Measurements from ENCODE around the gene PTTG1IP2.

The PTTG1IP2 gene

GRCh38 chr7:90492250-90492649, 22.8 kb downstream of the PTTG1IP2 start:
- DNase-seq (ENCODE audit: low spot score), result no peak
- TF ChIP-seq CTCF (IDR thresholded peaks at IDR 0.05; ENCODE audit: extremely low read depth, insufficient read depth, missing control alignments), result no peak
- in situ Hi-C loops (cut with MboI; ENCODE audit: low pct_unique_long_range_greater_than_20kb, low sequenced_read_pairs, unreplicated experiment), result no loop called here

GRCh38 chr7:90495241-90495640, 25.8 kb downstream of the PTTG1IP2 start:
- no peak for TF ChIP-seq CTCF (IDR thresholded peaks at IDR 0.05; ENCODE audit: extremely low read depth, insufficient read depth, missing control alignments)
- in situ Hi-C loops (cut with MboI; ENCODE audit: low pct_unique_long_range_greater_than_20kb, low sequenced_read_pairs, unreplicated experiment), result no loop called here
- no peak for DNase-seq (ENCODE audit: low spot score)

- no peak for DNase-seq (ENCODE audit: low spot score)
- in situ Hi-C loops (cut with MboI; ENCODE audit: low pct_unique_long_range_greater_than_20kb, low sequenced_read_pairs, unreplicated experiment), result no loop called here
- no peak for TF ChIP-seq CTCF (IDR thresholded peaks at IDR 0.05; ENCODE audit: extremely low read depth, insufficient read depth, missing control alignments)
These were observed 33.1 kb downstream of the PTTG1IP2 start for GRCh38 chr7:90502539-90502938.

- in situ Hi-C loops (cut with MboI; ENCODE audit: low pct_unique_long_range_greater_than_20kb, low sequenced_read_pairs, unreplicated experiment), result no loop called here
- TF ChIP-seq CTCF (IDR thresholded peaks at IDR 0.05; ENCODE audit: extremely low read depth, insufficient read depth, missing control alignments), result no peak
- no peak for DNase-seq (ENCODE audit: low spot score)
These were observed 33.9 kb downstream of the PTTG1IP2 start for GRCh38 chr7:90503367-90503766.

- in situ Hi-C loops (cut with MboI; ENCODE audit: low pct_unique_long_range_greater_than_20kb, low sequenced_read_pairs, unreplicated experiment), result no loop called here
- no peak for DNase-seq (ENCODE audit: low spot score)
- TF ChIP-seq CTCF (IDR thresholded peaks at IDR 0.05; ENCODE audit: extremely low read depth, insufficient read depth, missing control alignments), result no peak
These were observed 38.3 kb downstream of the PTTG1IP2 start for GRCh38 chr7:90507692-90508091.

GRCh38 chr7:90511776-90512175, 42.3 kb downstream of the PTTG1IP2 start:
- in situ Hi-C loops (cut with MboI; ENCODE audit: low pct_unique_long_range_greater_than_20kb, low sequenced_read_pairs, unreplicated experiment), result no loop called here
- DNase-seq (ENCODE audit: low spot score), result no peak
- no peak for TF ChIP-seq CTCF (IDR thresholded peaks at IDR 0.05; ENCODE audit: extremely low read depth, insufficient read depth, missing control alignments)

GRCh38 chr7:90512821-90513254, 43.4 kb downstream of the PTTG1IP2 start:
- DNase-seq (ENCODE audit: low spot score), result no peak
- no peak for TF ChIP-seq CTCF (IDR thresholded peaks at IDR 0.05; ENCODE audit: extremely low read depth, insufficient read depth, missing control alignments)
- in situ Hi-C loops (cut with MboI; ENCODE audit: low pct_unique_long_range_greater_than_20kb, low sequenced_read_pairs, unreplicated experiment), result no loop called here
